Astrocyte (in vitro differentiated cells and primary cell): Measurements from ENCODE around the gene TREX2. TPM values are rescaled to one million over a fixed set of nuclear protein-coding genes. Genes with fewer than 3 reads are reported as not detected.
A peak's percentile ranks its signal among the peaks of the same experiment; 100 is the strongest.

Experiments
- DNase-seq: peaks from one replicate; pipeline ENCODE4 v3.0.0-alpha.2; 2010; ENCODE audit warnings: low read depth
- FAIRE-seq: peaks from 2 replicates; lab custom pipeline; 2011; peaks lifted over from hg19 to GRCh38; lab: Jason Lieb, UNC
- H2AFZ ChIP-seq: 2 replicates; pipeline ENCODE4 v1.6.0; 2012; ENCODE audit warnings: low read depth, low read length, inconsistent platforms
- H3K27ac ChIP-seq: 2 replicates; pipeline ENCODE4 v1.5.1; 2011; ENCODE audit warnings: low read depth, low read length, inconsistent platforms
- H3K27me3 ChIP-seq: 2 replicates; pipeline ENCODE4 v1.6.0; 2011; ENCODE audit warnings: low read length, inconsistent platforms; ENCODE audit not compliant: insufficient read depth
- H3K36me3 ChIP-seq: 2 replicates; pipeline ENCODE4 v1.5.1; 2011; ENCODE audit warnings: low read length, inconsistent platforms; ENCODE audit not compliant: insufficient read depth
- H3K4me1 ChIP-seq: 2 replicates; pipeline ENCODE4 v1.5.1; 2011; ENCODE audit warnings: low read length, inconsistent platforms; ENCODE audit not compliant: insufficient read depth
- H3K4me2 ChIP-seq: 2 replicates; pipeline ENCODE4 v1.6.0; 2012; ENCODE audit warnings: low read length, inconsistent platforms
- H3K4me3 ChIP-seq: 2 replicates; pipeline ENCODE4 v1.5.1; 2011; ENCODE audit warnings: low read depth, mild to moderate bottlenecking, low read length, inconsistent platforms; ENCODE audit not compliant: insufficient read depth
- H3K79me2 ChIP-seq: 2 replicates; pipeline ENCODE4 v1.6.0; 2012; ENCODE audit warnings: mild to moderate bottlenecking, low read length, inconsistent platforms; ENCODE audit not compliant: insufficient read depth
- H3K9ac ChIP-seq: 2 replicates; pipeline ENCODE4 v1.6.0; 2012; ENCODE audit warnings: mild to moderate bottlenecking, low read length, inconsistent platforms
- H3K9me3 ChIP-seq: 2 replicates; pipeline ENCODE4 v1.5.1; 2012; ENCODE audit warnings: low read depth, mild to moderate bottlenecking, low read length, inconsistent platforms; ENCODE audit not compliant: insufficient read depth
- H4K20me1 ChIP-seq: 2 replicates; pipeline ENCODE4 v1.6.0; 2012; ENCODE audit warnings: low read length, inconsistent platforms; ENCODE audit not compliant: insufficient read depth
- H3K27ac Mint-ChIP-seq: one replicate; pipeline ENCODE4 v1.8.0; 2021; ENCODE audit warnings: mild to moderate bottlenecking, mixed read lengths; ENCODE audit not compliant: unreplicated experiment
- H3K27me3 Mint-ChIP-seq: one replicate; pipeline ENCODE4 v1.8.0; 2021; ENCODE audit warnings: low read depth, mixed read lengths; ENCODE audit not compliant: unreplicated experiment
- H3K36me3 Mint-ChIP-seq: one replicate; pipeline ENCODE4 v1.8.0; 2021; ENCODE audit warnings: low read depth, mixed read lengths; ENCODE audit not compliant: unreplicated experiment
- H3K4me1 Mint-ChIP-seq: one replicate; pipeline ENCODE4 v1.8.0; 2021; ENCODE audit warnings: low read depth, mixed read lengths; ENCODE audit not compliant: unreplicated experiment
- H3K4me3 Mint-ChIP-seq: one replicate; pipeline ENCODE4 v1.8.0; 2021; ENCODE audit warnings: mild to moderate bottlenecking, moderate library complexity, mixed read lengths; ENCODE audit not compliant: unreplicated experiment
- H3K9me3 Mint-ChIP-seq: one replicate; pipeline ENCODE4 v1.8.0; 2021; ENCODE audit warnings: mild to moderate bottlenecking, mixed read lengths; ENCODE audit not compliant: unreplicated experiment
- CTCF ChIP-seq: IDR thresholded peaks from 2 replicates; pipeline ENCODE4 v1.5.1; 2011; ENCODE audit warnings: low read depth, mild to moderate bottlenecking, inconsistent platforms, low read length, moderate library complexity; ENCODE audit not compliant: insufficient read depth
- EZH2 ChIP-seq: IDR thresholded peaks from 2 replicates; pipeline ENCODE4 v1.6.1; 2012; ENCODE audit warnings: mild to moderate bottlenecking, low read length, inconsistent platforms; ENCODE audit not compliant: insufficient read depth
- total RNA-seq: library from RNA; stranded (reverse); gene quantifications from 2 replicates; pipeline ENCODE4 v1.2.1, GENCODE V29; 2021

TREX2 gene
- total RNA-seq, 1 donor from 2014 or later, result 0.36 TPM

GRCh38 chrX:153470411-153471363 is 24.8 kb upstream of the TREX2 start, which contains the start of gene HAUS7:
Gene HAUS7, minus strand, starts transcription at chrX:153470576. Its CDS starts 19 bp downstream, at chrX:153470557.
- H3K4me3 Mint-ChIP-seq, result peak within 1 kb of the TSS; percentile 83
- no peak within 1 kb of the TSS for H3K27ac Mint-ChIP-seq
- Histone ChIP-seq H3K9ac (peak within 1 kb of the TSS; percentile 67), H4K20me1 (no peaks in the 10 kb centered on the region), H3K27me3 (no peaks in the 10 kb centered on the region), H3K36me3 (no peaks in the 10 kb centered on the region), H3K4me3 (peak within 1 kb of the TSS; percentile 75), H3K27ac (no peak within 1 kb of the TSS), H3K4me2 (peak within 1 kb of the TSS; percentile 93), H2AFZ (peak within 1 kb of the TSS; percentile 32), H3K4me1 (peaks cover 14% of the 10 kb centered on the region), H3K79me2 (peaks cover 10% of the 10 kb centered on the region), H3K9me3 (no peaks in the 10 kb centered on the region)
- H3K9me3 Mint-ChIP-seq, result no peaks in the 10 kb centered on the region
- no peaks in the 10 kb centered on the region for H3K27me3 Mint-ChIP-seq
- no peaks in the 10 kb centered on the region for H3K36me3 Mint-ChIP-seq
- TF ChIP-seq EZH2 (no peak), CTCF (peak; percentile 22)
- peaks cover 6% of the 10 kb centered on the region for H3K4me1 Mint-ChIP-seq
- FAIRE-seq (peak; percentile 26), DNase-seq (peak; percentile 68)

- Mint-ChIP-seq H3K4me3 (peak overlapping the region; percentile 83), H3K27me3 (no peaks in the 10 kb centered on the region), H3K4me1 (peaks cover 6% of the 10 kb centered on the region), H3K27ac (no peak overlapping the region), H3K36me3 (no peaks in the 10 kb centered on the region), H3K9me3 (no peaks in the 10 kb centered on the region)
- no peak for DNase-seq
- Histone ChIP-seq H3K4me3 (peak overlapping the region; percentile 75), H3K27ac (no peak overlapping the region), H3K79me2 (peaks cover 10% of the 10 kb centered on the region), H3K36me3 (no peaks in the 10 kb centered on the region), H3K9me3 (no peaks in the 10 kb centered on the region), H3K9ac (peak overlapping the region; percentile 67), H2AFZ (peak overlapping the region; percentile 32), H3K27me3 (no peaks in the 10 kb centered on the region), H3K4me2 (peak overlapping the region; percentile 93), H3K4me1 (peaks cover 14% of the 10 kb centered on the region), H4K20me1 (no peaks in the 10 kb centered on the region)
- TF ChIP-seq CTCF (no peak), EZH2 (no peak)
- peak; percentile 32 for FAIRE-seq
Observed at GRCh38 chrX:153469811-153470410, 24.1 kb upstream of the TREX2 start.
